Breast epithelium (tissue), 3 donors: Measurements from ENCODE around the gene LSS.

ENCODE experiments used
- CTCF ChIP-seq, 3 donors: fragments of 450-650 bp; IDR thresholded peaks; one replicate each; pipeline ENCODE4 v1.5.1; 2016 to 2017; ENCODE audit warnings: antibody characterized with exemption in 3 of 3, mild to moderate bottlenecking in 3 of 3, moderate library complexity in 3 of 3
- POLR2A ChIP-seq: fragments of 450-650 bp; IDR thresholded peaks from one replicate; pipeline ENCODE4 v1.6.1; 2016; ENCODE audit warnings: antibody characterized with exemption, mild to moderate bottlenecking, moderate library complexity

DNA sequence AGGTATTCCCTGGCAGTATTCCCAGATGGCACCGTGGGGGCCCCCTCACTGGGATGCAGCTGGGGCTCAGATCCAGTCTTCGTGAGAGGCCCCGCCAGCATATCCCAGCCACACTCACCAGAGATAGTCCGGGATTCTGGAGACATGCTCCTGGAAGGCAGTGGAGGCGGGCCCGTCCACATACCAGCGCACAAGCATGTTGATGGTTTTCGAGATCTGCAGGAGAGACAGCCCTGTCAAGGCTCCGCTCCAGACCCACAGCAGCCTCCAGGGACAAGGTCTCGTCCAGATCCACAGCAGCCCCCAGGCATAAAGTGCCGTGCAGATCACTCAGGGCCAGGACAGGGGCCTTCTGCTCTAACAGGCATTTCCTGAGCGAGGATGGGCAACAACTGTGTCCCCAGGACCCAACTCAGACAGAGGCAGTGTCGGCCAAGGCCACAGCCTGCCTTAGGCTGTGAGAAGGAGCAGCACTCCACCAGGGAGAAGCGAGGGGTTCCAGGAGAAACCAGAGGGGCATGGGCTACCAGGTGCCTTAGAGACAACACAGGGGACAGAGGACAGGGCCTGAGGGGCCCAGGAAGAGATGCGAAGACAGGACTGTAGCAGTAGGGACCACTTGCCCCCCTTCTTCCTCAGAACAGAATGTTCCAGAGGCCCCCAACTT lies 14.8 kb downstream of the LSS start:
- TF ChIP-seq POLR2A (no peak), CTCF (IDR thresholded peaks at IDR 0.05) (no peak)
